Measurements from ENCODE around the gene WASF3.
A peak's percentile ranks its signal among the peaks of the same experiment; 100 is the strongest.
"Not testable (repeated sequence)": the region's sequence is repeated elsewhere in the genome, so short reads cannot be mapped to it uniquely, and the experiment has no call there.

Gene WASF3

DNA sequence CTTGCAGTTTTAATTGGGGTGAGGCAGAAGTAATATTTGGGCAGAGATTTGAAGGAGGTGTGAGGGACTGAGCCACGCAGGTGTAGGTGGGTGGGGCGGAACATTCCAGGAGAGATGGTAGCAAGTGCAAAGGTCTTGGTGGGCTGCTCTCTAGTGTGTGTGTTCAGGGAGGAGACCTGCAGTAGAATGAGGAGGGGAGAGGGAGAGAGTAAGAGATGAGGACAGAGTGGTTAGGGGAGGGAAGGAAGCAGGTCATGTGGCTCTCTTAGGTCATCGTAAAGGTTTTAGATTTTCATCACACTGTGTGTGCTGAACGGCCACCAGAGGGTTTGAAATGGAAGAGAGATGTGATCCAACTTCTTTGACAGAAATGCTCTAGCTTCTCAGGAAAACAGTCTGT, 33.5 kb downstream of the WASF3 start:
- DNase-seq: no peak

DNA sequence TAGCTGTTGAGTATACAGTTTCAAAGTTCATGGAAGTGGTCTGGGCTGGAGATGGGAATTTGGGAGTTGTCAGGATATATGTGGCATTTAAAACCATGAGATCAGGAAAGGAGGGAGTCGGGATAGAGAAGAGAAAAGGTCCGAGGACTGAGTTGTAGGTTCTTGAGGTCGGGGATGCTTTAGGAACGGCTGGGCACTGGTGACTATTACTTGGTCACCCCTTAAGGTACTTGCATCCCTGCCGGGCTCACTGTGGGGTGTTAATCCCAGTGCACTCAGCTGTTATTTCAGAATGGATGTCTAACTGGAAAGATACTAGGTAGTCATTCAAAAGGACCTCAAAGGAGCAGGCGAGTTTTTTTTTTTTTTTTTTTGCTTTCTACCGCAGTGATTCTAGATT, 34.2 kb downstream of the WASF3 start:
- no peak for DNase-seq

DNA sequence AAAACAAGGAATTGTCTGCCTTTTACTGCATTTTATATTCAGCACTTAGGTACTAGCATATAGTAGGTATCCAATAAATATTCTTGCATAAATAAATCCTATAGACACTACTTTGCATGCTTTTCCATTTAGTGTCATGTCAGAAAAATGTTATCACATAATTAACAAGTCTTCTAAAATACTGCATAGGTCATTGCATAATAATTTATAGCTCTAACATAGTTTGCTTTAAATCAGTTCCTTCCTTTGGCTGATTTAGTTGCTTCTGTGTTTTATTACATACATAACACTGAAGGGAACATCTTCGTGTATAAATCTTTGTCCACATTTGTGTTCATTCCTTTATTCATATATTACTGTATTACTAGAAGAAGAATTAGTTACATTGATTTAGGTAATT, 36.2 kb downstream of the WASF3 start:
- DNase-seq: no peak

DNA sequence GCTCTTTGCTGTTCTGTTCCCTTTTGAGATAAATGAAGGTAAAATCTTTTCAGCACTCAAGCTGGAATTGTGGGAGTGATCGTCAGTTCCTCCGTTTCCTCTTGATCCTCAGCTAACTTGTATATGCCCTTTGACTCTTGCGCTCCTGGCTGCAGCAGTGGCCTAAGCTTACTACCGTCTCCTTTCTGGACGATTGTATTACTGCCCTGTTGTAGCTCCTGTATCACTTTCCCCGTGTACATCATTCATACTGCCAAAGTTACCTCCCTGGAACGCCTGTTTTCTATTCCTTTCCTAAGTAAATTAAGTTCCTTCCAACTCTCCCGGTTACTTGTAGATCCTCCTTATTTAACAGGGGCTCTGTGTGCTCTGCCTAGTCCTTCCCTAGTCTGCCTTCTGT, 36.9 kb downstream of the WASF3 start:
- no peak for DNase-seq

DNA sequence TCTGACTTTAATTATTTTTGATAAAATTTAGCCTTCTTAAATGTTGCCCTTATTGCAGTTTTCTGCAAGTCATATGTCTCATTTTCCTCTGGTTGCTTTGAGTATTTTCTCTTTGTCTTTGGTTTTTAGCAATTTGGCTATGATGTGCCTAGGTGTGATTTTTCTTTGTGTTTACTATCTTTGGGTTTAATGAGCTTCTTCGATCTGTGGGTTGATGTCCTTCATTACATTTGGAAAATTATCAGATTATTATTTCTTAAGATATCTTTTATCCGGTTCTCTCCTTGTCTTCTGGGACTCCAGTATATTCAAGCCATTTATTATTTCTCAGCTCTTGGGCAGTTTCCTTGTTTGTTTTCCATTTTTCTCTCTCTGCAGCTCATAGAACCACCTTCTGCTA, 39.0 kb downstream of the WASF3 start:
- DNase-seq: no peak

DNA sequence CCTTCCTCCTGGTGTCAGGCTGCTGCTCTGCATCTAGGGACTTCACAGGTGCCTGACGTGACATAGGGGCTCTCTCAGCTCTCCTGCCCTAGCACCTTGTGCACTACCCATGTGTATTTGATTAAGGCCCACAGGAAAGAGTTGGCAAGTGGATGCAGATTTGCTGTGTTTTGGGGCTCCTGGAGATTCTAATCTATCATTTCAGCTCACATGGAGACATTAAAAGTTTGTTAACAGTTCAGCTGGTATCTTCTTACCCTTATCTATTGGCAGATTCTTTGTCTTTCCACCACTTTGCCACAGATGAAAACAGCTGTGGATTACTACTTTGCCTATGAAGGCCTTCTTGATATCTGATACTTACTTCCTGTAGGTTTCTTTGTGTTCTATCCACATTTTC, 41.9 kb downstream of the WASF3 start:
- DNase-seq: no peak

DNA sequence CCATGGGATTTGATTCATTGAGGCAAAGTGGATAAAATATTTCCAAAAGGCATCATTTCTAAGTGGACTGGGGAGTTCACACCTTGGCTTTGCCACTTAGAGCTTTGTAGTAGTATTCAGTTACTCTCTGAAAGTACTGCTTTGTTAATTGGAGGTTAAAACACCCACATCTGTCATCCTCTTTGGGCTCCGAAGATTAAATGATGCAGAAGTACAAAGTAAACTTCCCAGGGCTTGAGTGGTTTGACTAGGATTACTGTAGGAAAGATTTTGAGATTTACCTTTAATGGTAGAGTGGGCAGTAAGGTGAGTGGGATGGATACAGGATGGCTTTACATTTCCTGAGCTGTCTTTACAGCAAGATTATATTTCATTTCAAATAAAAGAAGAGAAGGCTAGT, 42.4 kb downstream of the WASF3 start:
- DNase-seq: no peak

DNA sequence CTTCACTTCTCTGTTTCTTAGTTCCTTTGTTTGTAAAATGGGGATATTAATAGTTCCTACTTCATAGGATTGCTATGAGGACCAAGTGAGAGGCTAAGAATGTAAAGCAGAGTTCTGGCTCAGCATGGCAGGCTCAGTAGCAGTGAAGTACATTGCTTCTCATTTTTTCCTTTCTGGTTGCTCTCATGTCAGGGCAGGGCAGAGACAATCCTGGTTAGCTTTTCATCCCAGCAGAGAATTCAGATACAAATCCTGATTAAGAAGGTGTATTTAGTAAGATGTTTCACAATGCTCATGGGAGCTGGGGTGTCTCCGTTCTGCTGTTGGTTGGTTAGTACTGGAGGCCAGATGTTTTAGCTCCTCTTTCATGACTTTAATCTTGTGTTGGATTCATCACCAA, 42.9 kb downstream of the WASF3 start:
- no peak for DNase-seq

DNA sequence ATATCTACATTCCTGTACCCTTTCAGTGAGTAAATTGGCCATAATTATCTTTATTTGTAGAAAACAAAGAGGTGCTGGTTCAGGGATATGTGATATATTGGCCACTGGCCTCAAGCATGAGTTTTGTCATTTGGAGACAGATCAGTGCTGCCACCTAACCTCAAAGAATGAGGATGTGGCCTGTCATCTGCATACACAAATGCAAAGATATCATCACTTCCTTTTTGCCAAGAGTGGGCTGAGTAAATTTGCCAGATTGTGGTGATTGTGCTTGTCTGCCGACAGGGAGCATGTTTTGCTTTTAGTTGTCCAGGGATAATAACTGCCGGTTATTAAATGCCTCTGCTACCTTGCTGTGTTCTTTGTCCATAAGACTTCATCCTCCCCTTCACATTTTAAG, 44.2 kb downstream of the WASF3 start:
- DNase-seq: peak; percentile 82

DNA sequence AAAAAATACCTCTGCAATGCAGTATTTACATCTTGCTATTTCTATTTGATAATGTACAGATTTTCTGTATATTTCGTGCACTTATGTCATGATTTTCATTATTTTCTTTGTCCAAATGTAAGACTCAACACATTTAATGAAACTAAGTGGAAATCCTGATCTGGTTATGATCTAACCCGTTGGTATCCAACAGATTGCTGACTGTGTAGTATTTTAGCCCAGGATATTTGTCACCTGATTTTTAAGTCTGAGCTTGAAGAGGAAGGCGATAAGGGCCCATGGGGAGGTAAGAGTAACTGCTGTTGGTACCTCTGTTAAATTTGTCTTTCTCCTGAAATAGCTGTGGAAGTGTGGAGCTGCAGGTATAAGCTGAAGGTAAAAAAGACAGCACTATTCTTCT, 45.3 kb downstream of the WASF3 start:
- no peak for DNase-seq

DNA sequence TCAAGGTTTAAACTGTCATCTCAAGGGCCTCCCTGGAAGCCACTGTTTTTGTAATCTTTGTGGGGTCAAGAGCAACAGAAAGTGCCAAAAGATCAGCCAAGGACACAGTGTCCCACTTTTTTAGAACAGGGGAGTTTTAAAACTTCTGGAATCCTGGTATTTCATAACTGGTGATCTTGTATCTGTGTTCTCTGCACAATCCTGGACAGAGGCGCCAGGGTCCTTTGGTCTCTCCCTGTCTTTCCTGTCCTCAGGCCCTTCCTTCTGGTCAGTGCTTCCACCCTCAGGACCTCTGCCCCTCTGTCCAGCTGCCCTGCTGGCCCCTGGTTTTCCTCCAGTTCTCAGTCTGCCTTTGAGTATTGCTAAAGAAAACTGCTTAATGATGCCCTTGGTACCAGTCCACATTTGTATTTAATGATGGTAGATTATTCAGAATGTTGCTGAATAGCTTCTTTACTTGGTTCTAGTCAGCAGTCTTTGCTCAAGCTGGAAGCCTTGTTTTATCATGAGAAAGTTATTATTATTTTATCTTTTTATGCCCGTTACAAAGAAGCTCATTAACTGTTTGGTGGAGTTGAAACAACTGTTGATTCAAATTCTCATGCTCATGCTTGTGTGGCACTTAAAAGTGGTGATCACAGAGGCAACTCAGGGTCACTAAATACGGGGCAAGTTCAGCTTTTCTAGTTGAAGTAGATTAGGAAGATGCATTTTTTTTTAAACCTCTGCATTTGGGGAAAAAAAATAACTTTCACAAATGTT, 47.5 kb downstream of the WASF3 start:
- no peak for DNase-seq

DNA sequence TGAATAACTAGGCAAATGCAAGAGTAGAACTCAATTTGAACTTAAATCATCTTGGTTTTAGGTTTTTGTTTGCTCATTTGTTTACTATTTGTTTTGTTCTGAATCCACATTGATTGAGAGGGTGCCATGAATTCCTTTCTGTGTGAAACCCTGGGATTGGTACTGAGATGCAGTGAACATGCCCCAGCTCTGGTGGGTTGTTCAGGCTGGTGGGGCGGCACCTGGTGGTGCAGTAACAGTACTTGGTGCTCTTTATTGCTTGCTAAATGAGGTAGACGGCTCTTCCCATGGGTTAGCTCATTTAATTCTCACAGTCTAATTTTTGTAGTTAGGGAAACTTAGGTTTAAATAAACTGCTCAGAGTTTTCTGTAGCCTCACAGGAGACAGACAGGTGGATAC, 48.4 kb downstream of the WASF3 start:
- no peak for DNase-seq

DNA sequence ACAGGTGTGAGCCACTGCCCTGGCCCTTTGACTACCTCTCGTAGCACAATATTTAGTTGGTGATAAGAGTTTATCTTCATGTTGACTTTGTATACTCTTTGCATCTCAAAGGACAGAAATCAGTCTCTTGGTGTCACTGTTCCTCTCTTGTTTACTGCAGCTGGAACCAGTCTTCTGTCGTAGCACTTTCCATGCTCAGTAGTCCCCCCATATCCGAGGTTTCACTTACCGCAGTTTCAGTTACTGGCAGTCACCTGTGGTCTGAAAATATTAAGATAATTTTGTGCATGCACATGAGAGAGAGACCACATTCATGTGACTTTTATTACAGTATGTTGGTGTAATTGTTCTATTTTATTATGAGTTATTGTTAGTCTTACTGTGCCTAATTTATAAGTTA, 49.1 kb downstream of the WASF3 start:
- DNase-seq: no peak

DNA sequence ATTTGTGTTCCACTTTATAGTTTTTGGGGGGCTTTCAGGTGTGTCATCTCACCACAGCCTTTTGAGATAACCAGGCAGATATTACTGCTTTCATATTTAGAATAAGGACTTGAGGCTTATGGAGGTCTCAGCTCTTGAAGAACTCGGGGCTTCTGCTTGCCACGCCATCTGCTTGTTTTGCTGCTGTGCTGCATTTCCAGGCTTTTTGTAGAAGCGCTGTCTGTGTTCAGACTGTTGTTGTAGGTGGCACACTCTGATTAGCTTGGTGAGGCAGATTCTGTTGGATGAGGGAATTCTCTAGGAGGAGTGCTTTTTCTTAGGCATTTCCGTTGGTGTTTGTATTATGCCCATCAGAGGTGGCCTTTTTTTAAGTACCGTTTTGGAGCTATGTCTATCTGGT, 57.2 kb downstream of the WASF3 start:
- DNase-seq: no peak

DNA sequence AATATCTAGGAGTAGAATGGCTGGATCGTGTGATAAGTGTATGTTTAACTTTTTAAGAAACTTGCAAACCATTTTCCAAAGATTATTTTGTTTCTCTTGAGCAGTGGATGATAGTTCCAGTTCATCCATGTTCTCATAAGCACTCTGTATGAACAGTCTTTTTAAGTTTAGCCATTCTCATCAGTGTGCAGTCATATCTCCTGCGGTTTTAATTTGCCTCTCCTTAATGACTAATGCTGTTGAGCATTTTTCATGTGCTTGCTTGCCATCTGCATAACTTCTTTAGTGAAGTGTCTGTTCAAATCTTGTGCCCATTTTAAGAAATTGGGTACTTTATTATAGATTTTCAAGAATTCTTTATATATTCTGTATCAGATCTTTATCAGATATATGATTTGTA, 58.6 kb downstream of the WASF3 start:
- DNase-seq: peak; percentile 77

DNA sequence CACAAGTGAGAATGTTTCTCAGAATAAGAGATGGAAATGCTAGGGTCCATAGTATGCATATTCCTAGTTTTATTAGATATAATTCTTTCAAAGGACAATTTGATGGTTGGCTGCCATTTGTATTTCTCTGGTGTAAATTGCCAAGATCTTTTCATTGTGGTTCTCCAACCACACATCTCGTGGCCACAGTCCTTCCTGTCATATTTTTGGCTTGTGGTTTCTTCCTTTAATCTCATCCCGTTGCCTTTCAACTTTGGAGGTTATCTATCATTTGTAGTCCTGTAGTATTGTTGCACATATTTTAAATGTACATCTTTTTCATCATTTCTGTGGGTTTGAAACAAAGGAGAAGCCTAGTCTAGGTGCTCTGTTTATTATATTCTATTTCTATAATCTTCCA, 61.2 kb downstream of the WASF3 start:
- no peak for DNase-seq

DNA sequence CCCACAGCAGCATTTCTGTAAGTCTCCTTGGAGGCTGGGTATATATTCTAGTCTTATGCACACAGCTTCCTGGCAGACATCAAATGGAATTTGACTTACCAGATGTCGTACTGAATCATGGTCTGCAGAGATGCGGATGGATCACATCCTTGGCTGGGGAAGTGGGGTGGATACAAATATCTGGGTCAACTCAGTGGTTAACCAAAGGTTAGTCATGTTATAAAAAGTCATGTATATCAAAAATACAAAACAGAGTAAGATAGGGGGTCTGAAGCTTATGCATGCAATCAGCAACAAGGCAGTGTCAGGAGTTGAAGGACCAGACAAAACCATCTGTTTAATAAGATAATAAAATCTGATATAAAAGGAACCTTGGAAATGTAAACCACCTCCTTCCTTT, 61.9 kb downstream of the WASF3 start:
- peak; percentile 88 for DNase-seq

DNA sequence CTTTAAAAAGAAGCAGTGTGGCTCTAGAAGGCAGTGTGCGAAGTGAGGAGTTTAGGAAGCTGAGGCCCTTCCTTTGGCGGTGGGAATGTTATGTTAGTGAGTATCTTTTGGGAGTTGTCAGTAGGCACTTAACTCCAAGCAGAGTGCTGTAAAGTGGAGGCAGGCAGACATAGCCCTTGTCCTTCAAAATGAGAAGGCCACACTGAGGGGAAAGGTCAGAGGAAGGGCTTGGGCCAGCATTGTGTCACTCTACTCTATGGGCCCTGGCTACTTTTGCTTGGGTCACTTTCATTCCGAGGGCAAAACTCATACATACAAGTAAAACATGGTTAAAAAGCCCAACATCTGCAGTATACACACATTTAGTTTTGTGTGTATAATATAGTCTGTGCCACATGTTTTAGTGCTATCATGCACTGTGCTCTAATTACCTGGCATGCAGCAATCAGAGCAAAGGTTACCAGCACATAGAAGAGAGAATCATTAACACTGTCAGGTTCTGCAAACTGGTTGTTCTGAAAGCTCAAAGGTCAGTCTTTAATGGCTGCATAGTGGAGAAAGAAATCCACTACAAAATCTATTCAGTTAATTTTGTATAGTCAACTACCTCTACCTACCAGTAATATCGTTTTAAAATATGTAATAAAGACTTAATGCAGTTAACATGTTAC, 64.4 kb downstream of the WASF3 start:
- no peak for DNase-seq

DNA sequence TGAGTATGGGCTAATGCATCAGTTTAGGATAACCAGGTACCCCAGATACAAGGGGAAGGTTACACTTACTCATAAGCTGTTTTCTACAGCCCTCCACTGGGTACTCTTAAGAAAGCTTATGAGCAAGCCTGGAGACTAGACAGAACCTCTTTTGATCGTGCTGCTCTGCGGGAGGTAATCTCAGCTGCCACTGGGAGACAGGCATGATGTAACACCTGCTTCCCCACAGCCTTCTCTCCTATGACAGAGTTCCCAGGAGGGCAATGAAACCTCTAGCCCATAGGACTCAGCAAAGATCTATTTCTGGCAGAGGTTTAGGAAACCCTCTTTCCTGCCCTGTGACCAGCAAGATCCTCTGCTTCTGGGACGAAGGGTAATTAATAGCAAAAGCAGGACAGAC, 65.6 kb downstream of the WASF3 start:
- no peak for DNase-seq

DNA sequence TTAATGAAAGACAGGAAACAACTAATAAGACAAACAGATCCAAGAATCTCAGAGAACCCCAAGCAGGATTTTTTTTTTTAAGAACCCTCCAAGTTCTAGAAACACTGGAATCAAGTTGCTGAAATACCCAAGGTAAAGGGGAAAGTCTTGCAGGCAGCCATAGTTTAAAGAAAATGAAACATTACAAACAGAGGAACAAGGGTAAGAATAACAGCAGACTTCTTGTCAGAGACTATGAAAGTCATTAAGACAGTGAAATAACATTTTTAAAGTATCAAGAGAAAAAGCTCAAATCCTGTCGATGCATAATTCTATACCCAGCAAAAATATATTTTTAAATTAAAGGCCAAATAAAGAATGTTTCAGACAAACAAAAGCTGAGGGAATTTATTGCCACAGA, 67.1 kb downstream of the WASF3 start:
- no peak for DNase-seq

DNA sequence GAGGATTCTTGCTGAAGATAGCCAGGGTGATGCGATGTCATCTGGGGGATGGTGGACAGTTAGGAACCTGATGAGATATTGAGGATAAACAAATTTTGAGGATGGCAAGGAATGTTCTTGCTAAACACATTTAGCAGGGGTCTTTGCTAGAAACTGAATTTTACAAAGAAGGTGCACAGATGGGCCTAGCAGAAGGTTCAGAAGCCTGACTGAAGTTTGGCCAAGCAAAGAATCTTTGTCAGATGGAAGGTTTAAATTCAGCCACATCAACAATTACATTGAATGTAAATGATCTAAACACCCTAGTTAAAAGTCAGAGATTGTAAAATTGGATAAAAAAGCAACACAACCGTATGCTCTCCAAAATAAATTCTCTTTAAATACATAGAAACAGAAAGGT, 68.8 kb downstream of the WASF3 start:
- no peak for DNase-seq

DNA sequence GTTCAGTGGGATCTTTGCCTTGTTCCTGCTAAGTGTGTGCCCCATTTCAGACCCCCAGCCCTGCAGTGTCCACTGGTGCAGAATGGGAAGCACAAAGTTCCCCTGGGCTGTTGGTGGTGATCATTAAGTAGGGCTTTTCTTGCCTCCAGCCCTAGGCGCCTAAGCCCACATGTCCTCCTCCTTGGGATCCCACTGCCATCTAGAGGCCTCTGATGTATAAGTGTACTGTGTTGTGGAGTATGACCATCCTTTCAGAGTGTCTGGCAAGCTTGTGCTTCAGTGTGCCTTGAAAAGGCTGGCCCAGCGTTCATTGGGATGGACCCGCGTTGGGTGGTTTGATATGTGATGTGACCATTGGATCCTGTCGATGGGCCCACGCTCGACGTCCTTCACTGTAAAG, 71.2 kb downstream of the WASF3 start:
- peak; percentile 33 for DNase-seq

DNA sequence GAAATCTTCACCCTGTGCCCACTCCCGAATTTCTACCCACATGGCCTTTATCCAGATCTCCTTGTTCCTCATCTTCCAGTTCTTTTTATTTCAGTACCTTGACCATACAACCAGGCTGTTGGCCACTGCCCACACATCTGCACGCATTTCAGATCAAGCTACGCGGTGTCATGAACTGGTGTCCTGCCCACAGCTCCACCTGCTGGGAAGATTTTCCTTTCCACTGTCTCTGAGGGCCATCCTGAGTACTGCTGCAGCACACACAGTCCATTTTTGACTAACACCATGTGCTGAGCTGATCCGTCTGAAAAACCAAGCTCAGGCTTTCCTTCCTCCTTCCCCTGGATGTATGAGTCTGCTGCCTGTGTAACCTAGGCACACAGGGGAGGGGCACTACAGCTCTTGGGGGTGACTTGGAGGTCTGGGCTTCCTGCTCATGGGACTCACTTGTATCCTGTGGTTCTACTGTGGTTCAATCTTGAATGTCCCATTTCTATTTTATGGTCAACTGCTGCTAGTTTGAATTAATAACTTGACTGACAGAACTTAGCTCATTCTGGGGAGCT, 71.9 kb downstream of the WASF3 start:
- DNase-seq: peak; percentile 13

DNA sequence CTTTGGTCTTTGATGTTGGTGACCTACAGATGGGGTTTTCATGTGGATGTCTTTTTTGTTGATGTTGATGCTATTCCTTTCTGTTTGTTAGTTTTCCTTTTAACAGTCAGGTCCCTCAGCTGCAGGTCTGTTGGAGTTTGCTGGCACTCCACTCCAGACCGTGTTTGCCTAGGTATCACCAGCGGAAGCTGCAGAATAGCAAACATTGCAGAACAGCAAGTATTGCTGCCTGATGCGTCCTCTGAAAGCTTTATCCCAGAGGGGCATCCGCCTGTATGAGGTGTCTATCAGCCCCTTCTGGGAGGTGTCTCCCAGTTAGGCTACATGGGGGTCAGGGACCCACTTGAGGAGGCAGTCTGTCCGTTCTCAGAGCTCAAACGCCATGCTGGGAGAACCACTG, 78.2 kb downstream of the WASF3 start:
- not testable (repeated sequence) for DNase-seq

DNA sequence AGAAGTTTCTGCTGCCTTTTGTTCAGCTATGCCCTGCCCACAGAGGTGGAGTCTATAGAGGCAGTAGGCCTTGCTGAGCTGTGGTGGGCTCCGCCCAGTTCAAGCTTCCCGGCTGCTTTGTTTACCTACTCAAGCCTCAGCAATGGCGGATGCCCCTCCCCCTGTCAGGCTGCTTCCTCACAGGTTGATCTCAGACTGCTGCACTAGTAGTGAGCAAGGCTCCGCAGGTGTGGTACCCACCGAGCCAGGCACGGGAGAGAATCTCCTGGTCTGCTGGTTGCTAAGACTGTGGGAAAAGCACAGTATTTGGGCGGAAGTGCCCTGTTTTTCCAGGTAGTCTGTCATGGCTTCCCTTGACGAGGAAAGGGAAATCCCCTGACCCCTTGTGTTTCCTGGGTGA, 78.6 kb downstream of the WASF3 start:
- not testable (repeated sequence) for DNase-seq

Measured in EL (cell line).